HG03175 (cell line): ENCODE measurements around the gene SH2D6.
"Not testable (repeated sequence)": the region's sequence is repeated elsewhere in the genome, so short reads cannot be mapped to it uniquely, and the experiment has no call there.

Experiments
- ATAC-seq: cut with Tn5 transposase; IDR thresholded peaks from one replicate; pipeline ENCODE4 v1.9.1; 2021; ENCODE audit warnings: mild to moderate bottlenecking, moderate library complexity; ENCODE audit not compliant: unreplicated experiment

Gene SH2D6

GRCh38 chr2:85468096-85468703 is 49.7 kb downstream of the SH2D6 start:
- ATAC-seq, result no peak

- no peak for ATAC-seq
Observed at GRCh38 chr2:85468704-85469349, 50.3 kb downstream of the SH2D6 start.

GRCh38 chr2:85470850-85471800 is 52.6 kb downstream of the SH2D6 start:
- ATAC-seq, result no peak

- ATAC-seq, result no peak
Observed at GRCh38 chr2:85472261-85472660, 53.7 kb downstream of the SH2D6 start.

GRCh38 chr2:85475799-85476490 is 57.4 kb downstream of the SH2D6 start:
- no peak for ATAC-seq

GRCh38 chr2:85476624-85477023 is 58.1 kb downstream of the SH2D6 start:
- ATAC-seq, result no peak

- no peak for ATAC-seq
Observed at GRCh38 chr2:85477884-85478283, 59.4 kb downstream of the SH2D6 start.

- no peak for ATAC-seq
Observed at GRCh38 chr2:85481818-85482777, 63.6 kb downstream of the SH2D6 start.

GRCh38 chr2:85484615-85485014 is 66.1 kb downstream of the SH2D6 start:
- ATAC-seq, result not testable (repeated sequence)

GRCh38 chr2:85485815-85486214 is 67.3 kb downstream of the SH2D6 start:
- ATAC-seq, result no peak
